Measurements from ENCODE around the gene PPFIA1.

The PPFIA1 gene

GRCh38 chr11:70432065-70432464 is 161.6 kb downstream of the PPFIA1 start:
- no peak for DNase-seq (ENCODE audit: low read depth in 1 of 2, low spot score in 1 of 2)
- H3K27me3 ChIP-seq (ENCODE audit: insufficient read depth, poor library complexity, severe bottlenecking), result peaks cover 17% of the 10 kb centered on the region
- TF ChIP-seq CTCF (IDR thresholded peaks at IDR 0.05; ENCODE audit: insufficient read depth, low read length) (no peak), REST (IDR thresholded peaks at IDR 0.05; ENCODE audit: insufficient replicate concordance, low read depth) (no peak), GABPA (IDR thresholded peaks at IDR 0.05; ENCODE audit: low read depth) (no peak), POLR2AphosphoS5 (IDR thresholded peaks at IDR 0.05; ENCODE audit: low read depth) (no peak), SPI1 (IDR thresholded peaks at IDR 0.05; ENCODE audit: borderline replicate concordance, low read depth) (no peak)
- H3K4me3 ChIP-seq (replicated peaks; ENCODE audit: insufficient read depth, low read length), result no peak overlapping the region
- H3K27ac ChIP-seq (replicated peaks), result no peak overlapping the region

GRCh38 chr11:70432580-70432979 is 162.1 kb downstream of the PPFIA1 start:
- Histone ChIP-seq H3K27ac (replicated peaks) (no peak overlapping the region), H3K27me3 (ENCODE audit: insufficient read depth, poor library complexity, severe bottlenecking) (peaks cover 17% of the 10 kb centered on the region), H3K4me3 (replicated peaks; ENCODE audit: insufficient read depth, low read length) (no peak overlapping the region)
- DNase-seq (ENCODE audit: low read depth in 1 of 2, low spot score in 1 of 2), result no peak
- TF ChIP-seq POLR2AphosphoS5 (IDR thresholded peaks at IDR 0.05; ENCODE audit: low read depth) (no peak), CTCF (IDR thresholded peaks at IDR 0.05; ENCODE audit: insufficient read depth, low read length) (no peak), REST (IDR thresholded peaks at IDR 0.05; ENCODE audit: insufficient replicate concordance, low read depth) (no peak)

DNA sequence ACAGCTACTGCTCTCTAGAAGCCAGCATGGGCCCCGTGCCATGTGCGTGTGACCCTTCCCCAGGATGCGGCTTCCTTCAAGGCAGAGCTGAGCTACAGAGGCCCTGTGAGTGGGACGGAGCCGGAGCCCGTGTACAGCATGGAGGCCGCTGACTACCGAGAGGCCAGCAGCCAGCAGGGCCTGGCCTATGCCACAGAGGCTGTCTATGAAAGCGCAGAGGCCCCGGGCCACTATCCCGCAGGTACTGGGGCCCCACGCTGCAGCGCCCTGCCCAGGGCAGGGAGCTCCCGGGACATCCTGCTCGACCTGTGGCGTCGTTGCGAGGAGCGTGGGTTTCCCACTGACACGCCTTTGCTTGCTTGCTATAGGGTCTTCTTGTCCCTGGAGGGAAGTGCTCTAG is 162.5 kb downstream of the PPFIA1 start:
- no peak overlapping the region for H3K4me3 ChIP-seq (replicated peaks; ENCODE audit: insufficient read depth, low read length)
- TF ChIP-seq REST (IDR thresholded peaks at IDR 0.05; ENCODE audit: insufficient replicate concordance, low read depth) (no peak), CTCF (IDR thresholded peaks at IDR 0.05; ENCODE audit: insufficient read depth, low read length) (no peak), SPI1 (IDR thresholded peaks at IDR 0.05; ENCODE audit: borderline replicate concordance, low read depth) (no peak), POLR2AphosphoS5 (IDR thresholded peaks at IDR 0.05; ENCODE audit: low read depth) (no peak), GABPA (IDR thresholded peaks at IDR 0.05; ENCODE audit: low read depth) (no peak)
- H3K27me3 ChIP-seq (ENCODE audit: insufficient read depth, poor library complexity, severe bottlenecking), result peaks cover 17% of the 10 kb centered on the region
- no peak overlapping the region for H3K27ac ChIP-seq (replicated peaks)
- DNase-seq (ENCODE audit: low read depth in 1 of 2, low spot score in 1 of 2), result no peak

All from HL-60 (cell line).